Memory B cell (primary cell): ENCODE data around the gene PPL.

Experiments
- ATAC-seq: fragments of 150-1000 bp; cut with Tn5 transposase; 2 replicates; pipeline ENCODE4 v1.10.0; 2021; ENCODE audit warnings: low read depth, mild to moderate bottlenecking, moderate library complexity
- DNase-seq, 2 donors: peaks; one replicate each; pipeline ENCODE4 v3.0.0; 2022; ENCODE audit warnings: low spot score in 2 of 2
- H3K27ac Mint-ChIP-seq: one replicate; pipeline ENCODE4 v1.8.0; 2022; ENCODE audit warnings: mild to moderate bottlenecking, moderate library complexity, mixed read lengths
- H3K27me3 Mint-ChIP-seq: one replicate; pipeline ENCODE4 v1.8.0; 2022; ENCODE audit warnings: mixed read lengths
- H3K36me3 Mint-ChIP-seq: one replicate; pipeline ENCODE4 v1.8.0; 2022; ENCODE audit warnings: mild to moderate bottlenecking, mixed read lengths
- H3K4me1 Mint-ChIP-seq: one replicate; pipeline ENCODE4 v1.8.0; 2022; ENCODE audit warnings: mixed read lengths
- H3K4me3 Mint-ChIP-seq: one replicate; pipeline ENCODE4 v1.8.0; 2022; ENCODE audit warnings: mild to moderate bottlenecking, moderate library complexity, mixed read lengths
- H3K9me3 Mint-ChIP-seq: one replicate; pipeline ENCODE4 v1.8.0; 2022; ENCODE audit warnings: mixed read lengths

PPL gene

GRCh38 chr16:4936991-4937781 lies at the start of gene PPL:
PPL (minus strand) TSS chr16:4937148; CDS start chr16:4937045, 103 bp downstream.
- Mint-ChIP-seq H3K9me3 (no peaks in the 10 kb centered on the region), H3K36me3 (no peaks in the 10 kb centered on the region), H3K27ac (no peak within 1 kb of the TSS), H3K27me3 (peaks cover 20% of the 10 kb centered on the region), H3K4me3 (peak within 1 kb of the TSS; percentile 79), H3K4me1 (peaks cover 6% of the 10 kb centered on the region)
- DNase-seq (no peak), ATAC-seq (peak; percentile 32)

- Mint-ChIP-seq H3K4me1 (no peaks in the 10 kb centered on the region), H3K9me3 (peaks cover 3% of the 10 kb centered on the region), H3K4me3 (no peak overlapping the region), H3K27me3 (peaks cover 19% of the 10 kb centered on the region), H3K27ac (no peak overlapping the region), H3K36me3 (no peaks in the 10 kb centered on the region)
- ATAC-seq: no peak
- no peak for DNase-seq
These were observed 47.4 kb upstream of the PPL start for GRCh38 chr16:4984174-4984990.

- no peaks in the 10 kb centered on the region for H3K4me1 Mint-ChIP-seq
- DNase-seq: no peak
- H3K9me3 Mint-ChIP-seq: peaks cover 3% of the 10 kb centered on the region
- H3K36me3 Mint-ChIP-seq: no peaks in the 10 kb centered on the region
- H3K4me3 Mint-ChIP-seq: no peak overlapping the region
- no peak overlapping the region for H3K27ac Mint-ChIP-seq
- H3K27me3 Mint-ChIP-seq: peaks cover 5% of the 10 kb centered on the region
- ATAC-seq: no peak
These were observed 45.3 kb upstream of the PPL start for GRCh38 chr16:4982056-4982867.

GRCh38 chr16:4981473-4981872 lies 44.5 kb upstream of the PPL start:
- no peaks in the 10 kb centered on the region for H3K36me3 Mint-ChIP-seq

GRCh38 chr16:4980691-4981090 lies 43.7 kb upstream of the PPL start:
- Mint-ChIP-seq H3K27ac (no peak overlapping the region), H3K4me1 (peaks cover 4% of the 10 kb centered on the region), H3K9me3 (peaks cover 3% of the 10 kb centered on the region), H3K36me3 (no peaks in the 10 kb centered on the region), H3K4me3 (no peak overlapping the region), H3K27me3 (peaks cover 5% of the 10 kb centered on the region)
- no peak for DNase-seq
- ATAC-seq: no peak

More at GRCh38 chr16:4981473-4981872, 44.5 kb upstream of the PPL start:
- ATAC-seq (no peak), DNase-seq (no peak)
- Mint-ChIP-seq H3K4me3 (no peak overlapping the region), H3K27ac (no peak overlapping the region), H3K9me3 (peaks cover 3% of the 10 kb centered on the region), H3K4me1 (no peaks in the 10 kb centered on the region), H3K27me3 (peaks cover 5% of the 10 kb centered on the region)

GRCh38 chr16:4979736-4980660 lies 43.0 kb upstream of the PPL start:
- Mint-ChIP-seq H3K9me3 (peaks cover 3% of the 10 kb centered on the region), H3K27me3 (peaks cover 5% of the 10 kb centered on the region), H3K4me1 (peaks cover 7% of the 10 kb centered on the region), H3K36me3 (no peaks in the 10 kb centered on the region), H3K4me3 (no peak overlapping the region), H3K27ac (no peak overlapping the region)
- no peak for DNase-seq
- no peak for ATAC-seq

GRCh38 chr16:4979164-4979563 lies 42.2 kb upstream of the PPL start:
- Mint-ChIP-seq H3K4me1 (peaks cover 7% of the 10 kb centered on the region), H3K36me3 (no peaks in the 10 kb centered on the region)

GRCh38 chr16:4976611-4977145 lies 39.7 kb upstream of the PPL start:
- no peaks in the 10 kb centered on the region for H3K36me3 Mint-ChIP-seq
- peaks cover 7% of the 10 kb centered on the region for H3K4me1 Mint-ChIP-seq
- no peak for DNase-seq
- no peaks in the 10 kb centered on the region for H3K9me3 Mint-ChIP-seq
- H3K4me3 Mint-ChIP-seq: no peak overlapping the region
- ATAC-seq: no peak
- H3K27me3 Mint-ChIP-seq: peaks cover 8% of the 10 kb centered on the region
- H3K27ac Mint-ChIP-seq: no peak overlapping the region

More at GRCh38 chr16:4979164-4979563, 42.2 kb upstream of the PPL start:
- Mint-ChIP-seq H3K4me3 (no peak overlapping the region), H3K9me3 (peaks cover 3% of the 10 kb centered on the region), H3K27ac (no peak overlapping the region), H3K27me3 (peaks cover 5% of the 10 kb centered on the region)
- no peak for ATAC-seq
- no peak for DNase-seq

GRCh38 chr16:4976079-4976478 lies 39.1 kb upstream of the PPL start:
- H3K9me3 Mint-ChIP-seq: no peaks in the 10 kb centered on the region
- peak in 1 of 2 donors; percentile 56 for DNase-seq
- ATAC-seq: peak; percentile 99
- peaks cover 12% of the 10 kb centered on the region for H3K27me3 Mint-ChIP-seq
- H3K4me1 Mint-ChIP-seq: peaks cover 7% of the 10 kb centered on the region
- peak overlapping the region; percentile 2 for H3K27ac Mint-ChIP-seq
- no peak overlapping the region for H3K4me3 Mint-ChIP-seq
- no peaks in the 10 kb centered on the region for H3K36me3 Mint-ChIP-seq

- Mint-ChIP-seq H3K36me3 (no peaks in the 10 kb centered on the region), H3K27me3 (peaks cover 12% of the 10 kb centered on the region), H3K4me3 (no peak overlapping the region), H3K4me1 (peaks cover 7% of the 10 kb centered on the region), H3K27ac (no peak overlapping the region), H3K9me3 (no peaks in the 10 kb centered on the region)
- DNase-seq (no peak), ATAC-seq (no peak)
These were observed 36.1 kb upstream of the PPL start for GRCh38 chr16:4972938-4973587.

GRCh38 chr16:4970010-4970409 lies 33.1 kb upstream of the PPL start:
- no peak overlapping the region for H3K27ac Mint-ChIP-seq
- H3K4me1 Mint-ChIP-seq: no peaks in the 10 kb centered on the region
- peaks cover 12% of the 10 kb centered on the region for H3K27me3 Mint-ChIP-seq

GRCh38 chr16:4968879-4969483 lies 32.0 kb upstream of the PPL start:
- Mint-ChIP-seq H3K4me1 (no peaks in the 10 kb centered on the region), H3K27ac (no peak overlapping the region), H3K9me3 (no peaks in the 10 kb centered on the region), H3K27me3 (peaks cover 12% of the 10 kb centered on the region), H3K4me3 (no peak overlapping the region), H3K36me3 (no peaks in the 10 kb centered on the region)
- no peak for ATAC-seq
- no peak for DNase-seq

More at GRCh38 chr16:4970010-4970409, 33.1 kb upstream of the PPL start:
- H3K9me3 Mint-ChIP-seq: no peaks in the 10 kb centered on the region
- no peak for DNase-seq
- no peak overlapping the region for H3K4me3 Mint-ChIP-seq
- H3K36me3 Mint-ChIP-seq: no peaks in the 10 kb centered on the region
- ATAC-seq: no peak
